Activated B cell treated with CpG ODN at 0.5 μM for 24 hours (primary cell): ENCODE data around the gene TM4SF20. TPM values are rescaled to one million over a fixed set of nuclear protein-coding genes. Genes with fewer than 3 reads are reported as not detected.
A peak's percentile ranks its signal among the peaks of the same experiment; 100 is the strongest.

Experiments
- ATAC-seq: fragments of 200-7000 bp; cut with Tn5 transposase; one replicate; pipeline ENCODE4 v1.10.0; 2021; ENCODE audit warnings: low read depth, mild to moderate bottlenecking, moderate library complexity
- CTCF ChIA-PET: fragments of 350-600 bp; sonication (Branson Sonifier 250); formaldehyde crosslinking; loops from one replicate; lab custom pipeline; 2021; ENCODE audit warnings: antibody characterized with exemption; lab: Charles Lee
- POLR2A ChIA-PET: fragments of 350-600 bp; sonication (Branson Sonifier 250); formaldehyde crosslinking; loops from one replicate; lab custom pipeline; 2021; ENCODE audit warnings: antibody characterized with exemption; lab: Charles Lee
- DNase-seq: peaks from one replicate; pipeline ENCODE4 v3.0.0; 2022
- H3K27ac Mint-ChIP-seq: one replicate; pipeline ENCODE4 v1.8.0; 2020; ENCODE audit warnings: mixed read lengths
- H3K27me3 Mint-ChIP-seq: one replicate; pipeline ENCODE4 v1.8.0; 2021; ENCODE audit warnings: mixed read lengths
- H3K36me3 Mint-ChIP-seq: one replicate; pipeline ENCODE4 v1.8.0; 2021; ENCODE audit warnings: low read depth, mixed read lengths
- H3K4me1 Mint-ChIP-seq: one replicate; pipeline ENCODE4 v1.8.0; 2021; ENCODE audit warnings: mixed read lengths
- H3K4me3 Mint-ChIP-seq: one replicate; pipeline ENCODE4 v1.8.0; 2020; ENCODE audit warnings: mild to moderate bottlenecking, mixed read lengths
- H3K9me3 Mint-ChIP-seq: one replicate; pipeline ENCODE4 v1.8.0; 2020; ENCODE audit warnings: mixed read lengths
- CTCF ChIP-seq: fragments of 200-600 bp; IDR thresholded peaks from one replicate; pipeline ENCODE4 v1.8.0; 2022; ENCODE audit warnings: antibody characterized with exemption, mild to moderate bottlenecking
- intact Hi-C: fragments of 100-400 bp; cut with micrococcal nuclease; formaldehyde crosslinking; loops from one replicate; pipeline ENCODE4 v1.15.1; 2024
- total RNA-seq: library from RNA; stranded (reverse); gene quantifications from 2 replicates; pipeline ENCODE4 v1.2.3, GENCODE V29; 2022

Gene TM4SF20
- total RNA-seq, 1 donor from 2014 or later: not detected

- no peaks in the 10 kb centered on the region for H3K27me3 Mint-ChIP-seq
- DNase-seq (no peak), ATAC-seq (no peak)
- no peaks in the 10 kb centered on the region for H3K9me3 Mint-ChIP-seq
- intact Hi-C loops: loop anchor here (1.0 to 5.0 kb wide), 3 partner anchors 99 to 403 kb away; no protein-coding TSS in a partner anchor
- no peak for TF ChIP-seq CTCF
- no peak overlapping the region for H3K4me3 Mint-ChIP-seq
- H3K36me3 Mint-ChIP-seq: peaks cover 24% of the 10 kb centered on the region
- H3K4me1 Mint-ChIP-seq: peaks cover 4% of the 10 kb centered on the region
- POLR2A ChIA-PET: no interaction called here
- H3K27ac Mint-ChIP-seq: no peak overlapping the region
- CTCF ChIA-PET: interaction anchor here (1.6 kb wide), 1 partner anchor 402 kb away, joined by 4 read pairs; no protein-coding TSS in a partner anchor
Measured at GRCh38 chr2:227363756-227364155, 15.3 kb downstream of the TM4SF20 start.

- ChIA-PET POLR2A (no interaction called here), CTCF (interaction anchor here (1.0 kb wide), 1 partner anchor 406 kb away, joined by 3 read pairs; no protein-coding TSS in a partner anchor)
- Mint-ChIP-seq H3K27ac (no peak overlapping the region), H3K36me3 (peaks cover 50% of the 10 kb centered on the region), H3K27me3 (no peaks in the 10 kb centered on the region), H3K4me3 (no peak overlapping the region), H3K9me3 (no peaks in the 10 kb centered on the region), H3K4me1 (peaks cover 4% of the 10 kb centered on the region)
- ATAC-seq (no peak), DNase-seq (no peak)
- intact Hi-C loops: loop anchor here (5.0 kb wide), 2 partner anchors 102 to 187 kb away; no protein-coding TSS in a partner anchor
- no peak for TF ChIP-seq CTCF
Measured at GRCh38 chr2:227360351-227360750, 18.8 kb downstream of the TM4SF20 start.

- H3K27ac Mint-ChIP-seq: peak overlapping the region; percentile 35
- intact Hi-C loops: no loop called here
- no peak overlapping the region for H3K4me3 Mint-ChIP-seq
- no peak for ATAC-seq
- peaks cover 58% of the 10 kb centered on the region for H3K36me3 Mint-ChIP-seq
- no peaks in the 10 kb centered on the region for H3K9me3 Mint-ChIP-seq
- POLR2A ChIA-PET: no interaction called here
- DNase-seq: no peak
- CTCF ChIA-PET: interaction anchor here (1.9 kb wide), 1 partner anchor 414 kb away, joined by 6 read pairs; no protein-coding TSS in a partner anchor
- H3K27me3 Mint-ChIP-seq: no peaks in the 10 kb centered on the region
- peaks cover 6% of the 10 kb centered on the region for H3K4me1 Mint-ChIP-seq
- no peak for TF ChIP-seq CTCF
Measured at GRCh38 chr2:227351639-227352038, 27.5 kb downstream of the TM4SF20 start.

- no peak overlapping the region for H3K27ac Mint-ChIP-seq
- peaks cover 6% of the 10 kb centered on the region for H3K4me1 Mint-ChIP-seq
- no peak for DNase-seq
- TF ChIP-seq CTCF: no peak
- ChIA-PET POLR2A (no interaction called here), CTCF (interaction anchor here (0.7 kb wide), 1 partner anchor 9 kb away, joined by 3 read pairs; no protein-coding TSS in a partner anchor)
- no peaks in the 10 kb centered on the region for H3K27me3 Mint-ChIP-seq
- H3K9me3 Mint-ChIP-seq: no peaks in the 10 kb centered on the region
- intact Hi-C loops: no loop called here
- no peak overlapping the region for H3K4me3 Mint-ChIP-seq
- ATAC-seq: no peak
- H3K36me3 Mint-ChIP-seq: peaks cover 58% of the 10 kb centered on the region
Measured at GRCh38 chr2:227349989-227350612, 29.0 kb downstream of the TM4SF20 start.

GRCh38 chr2:227348324-227348723 lies 30.8 kb downstream of the TM4SF20 start:
- no peaks in the 10 kb centered on the region for H3K9me3 Mint-ChIP-seq
- ChIA-PET CTCF (interaction anchor here (1.8 kb wide), 1 partner anchor 418 kb away, joined by 6 read pairs; no protein-coding TSS in a partner anchor), POLR2A (no interaction called here)
- H3K4me3 Mint-ChIP-seq: no peak overlapping the region
- TF ChIP-seq CTCF: no peak
- ATAC-seq: no peak
- intact Hi-C loops: no loop called here
- DNase-seq: no peak
- H3K27ac Mint-ChIP-seq: no peak overlapping the region
- H3K4me1 Mint-ChIP-seq: peaks cover 6% of the 10 kb centered on the region
- peaks cover 57% of the 10 kb centered on the region for H3K36me3 Mint-ChIP-seq
- H3K27me3 Mint-ChIP-seq: no peaks in the 10 kb centered on the region
